Fibroblast of the aortic adventitia (primary cell): ENCODE data around the gene ALLC. TPM values are rescaled to one million over a fixed set of nuclear protein-coding genes. Genes with fewer than 3 reads are reported as not detected.

ENCODE experiments used
- DNase-seq: peaks from one replicate; pipeline ENCODE4 v3.0.0-alpha.2; 2010; ENCODE audit warnings: low read depth
- H3K4me3 ChIP-seq: 2 replicates; pipeline ENCODE4 v1.5.1; 2011; ENCODE audit warnings: low read depth, mild to moderate bottlenecking, control low read depth, low read length, moderate library complexity
- CTCF ChIP-seq: IDR thresholded peaks from 2 replicates; pipeline ENCODE4 v1.5.1; 2011; ENCODE audit warnings: mild to moderate bottlenecking, low read length, control low read depth, inconsistent platforms; ENCODE audit not compliant: insufficient read depth
- total RNA-seq: library from RNA; depleted of rRNA; stranded (reverse); fragments of >200 nt; gene quantifications from 2 replicates; pipeline ENCODE4 v1.2.3, GENCODE V29; 2012; ENCODE audit warnings: low replicate concordance

Gene ALLC
- total RNA-seq, 1 donor = not detected

- no peak for TF ChIP-seq CTCF
- no peak for DNase-seq
- H3K4me3 ChIP-seq = no peak overlapping the region
Measured at GRCh38 chr2:3647246-3647645, 10.8 kb upstream of the ALLC start.

GRCh38 chr2:3647831-3648651 lies 10.0 kb upstream of the ALLC start:
- no peak for DNase-seq
- no peak for TF ChIP-seq CTCF
- H3K4me3 ChIP-seq = no peak overlapping the region

GRCh38 chr2:3648652-3649177 lies 9.3 kb upstream of the ALLC start:
- TF ChIP-seq CTCF = no peak
- no peak overlapping the region for H3K4me3 ChIP-seq
- DNase-seq = no peak

GRCh38 chr2:3649581-3649980 lies 8.4 kb upstream of the ALLC start:
- DNase-seq = no peak
- H3K4me3 ChIP-seq = no peak overlapping the region
- TF ChIP-seq CTCF = no peak

- no peak for TF ChIP-seq CTCF
Measured at GRCh38 chr2:3650140-3650920, 7.7 kb upstream of the ALLC start.

GRCh38 chr2:3651691-3652648 lies 6.0 kb upstream of the ALLC start:
- DNase-seq = peak; percentile 12
- TF ChIP-seq CTCF = no peak
- H3K4me3 ChIP-seq = no peak overlapping the region

More at GRCh38 chr2:3650140-3650920, 7.7 kb upstream of the ALLC start:
- DNase-seq = no peak
- no peak overlapping the region for H3K4me3 ChIP-seq
